Measurements from ENCODE around the gene ZRANB3. TPM values are rescaled to one million over a fixed set of nuclear protein-coding genes. Genes with fewer than 3 reads are reported as not detected.
A peak's percentile ranks its signal among the peaks of the same experiment; 100 is the strongest.
"Not testable (repeated sequence)": the region's sequence is repeated elsewhere in the genome, so short reads cannot be mapped to it uniquely, and the experiment has no call there.

Gene ZRANB3
- total and polyA plus RNA-seq, 7 experiments from 2014 or later = 4.7 to 7.4 (median 5.6) TPM

- H3K36me3 ChIP-seq (ENCODE audit: control insufficient read depth in 2 of 3, insufficient read depth in 3 of 3, low read length in 3 of 3); intact Hi-C loops (cut with micrococcal nuclease); H3K4me3 Mint-ChIP-seq; H3K27me3 Mint-ChIP-seq; H3K4me3 ChIP-seq (ENCODE audit: low read length); POLR2A ChIA-PET; H3K27me3 ChIP-seq (ENCODE audit: control insufficient read depth in 2 of 2, insufficient read depth in 2 of 2, low read length in 2 of 2); H3K27ac Mint-ChIP-seq; H3K4me1 ChIP-seq (ENCODE audit: control insufficient read depth in 2 of 2, insufficient read depth in 2 of 2, low read length in 2 of 2); H3K9me3 ChIP-seq (ENCODE audit: control insufficient read depth in 2 of 3, low read length in 3 of 3); H3K4me1 Mint-ChIP-seq; CTCF ChIA-PET; ATAC-seq; DNase-seq; H3K27ac ChIP-seq (ENCODE audit: low read depth, low read length): not testable (repeated sequence)
- H3K36me3 Mint-ChIP-seq = peaks cover 20 to 64% (median 51%) of the 10 kb centered on the region in 5 donors
- peaks cover 5 to 48% (median 21%) of the 10 kb centered on the region in 11 donors for H3K9me3 Mint-ChIP-seq
Observed at GRCh38 chr2:135498588-135498987, 32.4 kb downstream of the ZRANB3 start.

DNA sequence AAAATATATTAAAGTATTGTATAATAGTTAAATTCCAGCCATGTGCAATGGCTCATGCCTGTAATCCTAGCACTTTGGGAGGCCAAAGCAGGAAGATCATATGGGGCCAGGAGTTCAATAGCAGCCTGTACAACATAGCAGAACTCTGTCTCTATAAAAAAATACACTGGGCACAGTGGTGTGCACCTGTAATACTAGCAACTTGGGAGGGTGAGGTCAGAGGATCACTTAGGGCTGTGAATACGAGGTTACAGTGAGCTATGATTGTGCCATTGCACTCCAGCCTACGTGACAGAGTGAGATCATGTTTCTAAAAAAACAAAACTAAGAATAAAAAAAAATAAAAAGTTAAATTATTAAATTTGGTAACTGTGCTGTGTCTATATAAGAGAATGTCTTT is 36.1 kb downstream of the ZRANB3 start:
- H3K4me1 Mint-ChIP-seq = peaks cover 0 to 2% (median 0%) of the 10 kb centered on the region in 7 donors
- Histone ChIP-seq H3K27ac (ENCODE audit: low read depth, low read length) (no peak overlapping the region), H3K4me3 (ENCODE audit: low read length) (no peak overlapping the region), H3K9me3 (ENCODE audit: control insufficient read depth in 2 of 3, low read length in 3 of 3) (peaks cover 0 to 8% (median 0%) of the 10 kb centered on the region in 3 experiments), H3K27me3 (ENCODE audit: control insufficient read depth in 2 of 2, insufficient read depth in 2 of 2, low read length in 2 of 2) (no peaks in the 10 kb centered on the region), H3K36me3 (ENCODE audit: control insufficient read depth in 2 of 3, insufficient read depth in 3 of 3, low read length in 3 of 3) (no peaks in the 10 kb centered on the region), H3K4me1 (ENCODE audit: control insufficient read depth in 2 of 2, insufficient read depth in 2 of 2, low read length in 2 of 2) (no peaks in the 10 kb centered on the region)
- no peak for DNase-seq
- no peak overlapping the region for H3K4me3 Mint-ChIP-seq
- ATAC-seq = no peak
- no peaks in the 10 kb centered on the region for H3K27me3 Mint-ChIP-seq
- intact Hi-C loops (cut with micrococcal nuclease) = no loop called here
- H3K27ac Mint-ChIP-seq = no peak overlapping the region
- H3K9me3 Mint-ChIP-seq = peaks cover 5 to 30% (median 17%) of the 10 kb centered on the region in 11 donors
- peaks cover 15 to 45% (median 38%) of the 10 kb centered on the region in 5 donors for H3K36me3 Mint-ChIP-seq
- POLR2A ChIA-PET = no interaction called here
- CTCF ChIA-PET = no interaction called here

GRCh38 chr2:135494503-135494902 is 36.5 kb downstream of the ZRANB3 start:
- no peak for DNase-seq
- H3K36me3 ChIP-seq (ENCODE audit: control insufficient read depth in 2 of 3, insufficient read depth in 3 of 3, low read length in 3 of 3) = no peaks in the 10 kb centered on the region
- H3K4me1 ChIP-seq (ENCODE audit: control insufficient read depth in 2 of 2, insufficient read depth in 2 of 2, low read length in 2 of 2) = no peaks in the 10 kb centered on the region
- Mint-ChIP-seq H3K36me3 (peaks cover 11 to 45% (median 37%) of the 10 kb centered on the region in 5 donors), H3K4me3 (no peak overlapping the region), H3K9me3 (peaks cover 3 to 26% (median 15%) of the 10 kb centered on the region in 11 donors), H3K4me1 (peaks cover 0 to 2% (median 0%) of the 10 kb centered on the region in 7 donors), H3K27me3 (no peaks in the 10 kb centered on the region), H3K27ac (no peak overlapping the region)
- no peak overlapping the region for H3K4me3 ChIP-seq (ENCODE audit: low read length)
- intact Hi-C loops (cut with micrococcal nuclease) = no loop called here
- CTCF ChIA-PET = no interaction called here
- H3K9me3 ChIP-seq (ENCODE audit: control insufficient read depth in 2 of 3, low read length in 3 of 3) = peaks cover 0 to 6% (median 0%) of the 10 kb centered on the region in 3 experiments
- H3K27ac ChIP-seq (ENCODE audit: low read depth, low read length) = no peak overlapping the region
- no peaks in the 10 kb centered on the region for H3K27me3 ChIP-seq (ENCODE audit: control insufficient read depth in 2 of 2, insufficient read depth in 2 of 2, low read length in 2 of 2)
- POLR2A ChIA-PET = no interaction called here
- no peak for ATAC-seq

- CTCF ChIA-PET = no interaction called here
- Mint-ChIP-seq H3K36me3 (peaks cover 6 to 57% (median 42%) of the 10 kb centered on the region in 5 donors), H3K27me3 (no peaks in the 10 kb centered on the region), H3K9me3 (peaks cover 2 to 19% (median 9%) of the 10 kb centered on the region in 11 donors), H3K27ac (no peak overlapping the region), H3K4me3 (no peak overlapping the region), H3K4me1 (no peaks in the 10 kb centered on the region)
- DNase-seq (no peak), ATAC-seq (no peak)
- no peaks in the 10 kb centered on the region for H3K27me3 ChIP-seq (ENCODE audit: control insufficient read depth in 2 of 2, insufficient read depth in 2 of 2, low read length in 2 of 2)
- intact Hi-C loops (cut with micrococcal nuclease) = no loop called here
- POLR2A ChIA-PET = no interaction called here
- H3K4me3 ChIP-seq (ENCODE audit: low read length) = no peak overlapping the region
- H3K36me3 ChIP-seq (ENCODE audit: control insufficient read depth in 2 of 3, insufficient read depth in 3 of 3, low read length in 3 of 3) = no peaks in the 10 kb centered on the region
- no peaks in the 10 kb centered on the region for H3K4me1 ChIP-seq (ENCODE audit: control insufficient read depth in 2 of 2, insufficient read depth in 2 of 2, low read length in 2 of 2)
- H3K27ac ChIP-seq (ENCODE audit: low read depth, low read length) = no peak overlapping the region
- no peaks in the 10 kb centered on the region for H3K9me3 ChIP-seq (ENCODE audit: control insufficient read depth in 2 of 3, low read length in 3 of 3)
Observed at GRCh38 chr2:135490376-135490775, 40.6 kb downstream of the ZRANB3 start.

GRCh38 chr2:135485441-135485840 is 45.6 kb downstream of the ZRANB3 start:
- ATAC-seq = no peak
- no peak overlapping the region for H3K4me3 Mint-ChIP-seq
- POLR2A ChIA-PET = no interaction called here

GRCh38 chr2:135475128-135475527 is 55.9 kb downstream of the ZRANB3 start:
- ATAC-seq (no peak), DNase-seq (no peak)
- peaks cover 0 to 2% (median 0%) of the 10 kb centered on the region in 11 donors for H3K9me3 Mint-ChIP-seq
- H3K36me3 Mint-ChIP-seq = no peaks in the 10 kb centered on the region
- Histone ChIP-seq H3K27me3 (ENCODE audit: control insufficient read depth in 2 of 2, insufficient read depth in 2 of 2, low read length in 2 of 2) (no peaks in the 10 kb centered on the region), H3K9me3 (ENCODE audit: control insufficient read depth in 2 of 3, low read length in 3 of 3) (no peaks in the 10 kb centered on the region), H3K36me3 (ENCODE audit: control insufficient read depth in 2 of 3, insufficient read depth in 3 of 3, low read length in 3 of 3) (no peaks in the 10 kb centered on the region), H3K27ac (ENCODE audit: low read depth, low read length) (no peak overlapping the region), H3K4me1 (ENCODE audit: control insufficient read depth in 2 of 2, insufficient read depth in 2 of 2, low read length in 2 of 2) (no peaks in the 10 kb centered on the region), H3K4me3 (ENCODE audit: low read length) (no peak overlapping the region)
- H3K4me3 Mint-ChIP-seq = no peak overlapping the region
- H3K4me1 Mint-ChIP-seq = no peaks in the 10 kb centered on the region
- no peaks in the 10 kb centered on the region for H3K27me3 Mint-ChIP-seq
- H3K27ac Mint-ChIP-seq = peak overlapping the region in 1 of 9 donors; percentile 3
- ChIA-PET POLR2A (no interaction called here), CTCF (interaction anchor here (4.6 kb wide), 1 partner anchor 234 kb away, joined by 26 read pairs; no protein-coding TSS in a partner anchor)
- intact Hi-C loops (cut with micrococcal nuclease) = loop anchor here in 1 of 2 donors (2.0 kb wide), 1 partner anchor 322 kb away; no protein-coding TSS in a partner anchor

More at GRCh38 chr2:135485441-135485840, 45.6 kb downstream of the ZRANB3 start:
- H3K9me3 ChIP-seq (ENCODE audit: control insufficient read depth in 2 of 3, low read length in 3 of 3) = no peaks in the 10 kb centered on the region
- peaks cover 9 to 43% (median 33%) of the 10 kb centered on the region in 5 donors for H3K36me3 Mint-ChIP-seq
- no peaks in the 10 kb centered on the region for H3K27me3 Mint-ChIP-seq
- no peak for DNase-seq
- no peaks in the 10 kb centered on the region for H3K4me1 Mint-ChIP-seq
- H3K4me1 ChIP-seq (ENCODE audit: control insufficient read depth in 2 of 2, insufficient read depth in 2 of 2, low read length in 2 of 2) = no peaks in the 10 kb centered on the region
- no peak overlapping the region for H3K27ac Mint-ChIP-seq
- no peak overlapping the region for H3K27ac ChIP-seq (ENCODE audit: low read depth, low read length)
- no peak overlapping the region for H3K4me3 ChIP-seq (ENCODE audit: low read length)
- CTCF ChIA-PET = no interaction called here
- H3K27me3 ChIP-seq (ENCODE audit: control insufficient read depth in 2 of 2, insufficient read depth in 2 of 2, low read length in 2 of 2) = no peaks in the 10 kb centered on the region
- H3K36me3 ChIP-seq (ENCODE audit: control insufficient read depth in 2 of 3, insufficient read depth in 3 of 3, low read length in 3 of 3) = no peaks in the 10 kb centered on the region
- intact Hi-C loops (cut with micrococcal nuclease) = no loop called here
- peaks cover 0 to 24% (median 9%) of the 10 kb centered on the region in 11 donors for H3K9me3 Mint-ChIP-seq

DNA sequence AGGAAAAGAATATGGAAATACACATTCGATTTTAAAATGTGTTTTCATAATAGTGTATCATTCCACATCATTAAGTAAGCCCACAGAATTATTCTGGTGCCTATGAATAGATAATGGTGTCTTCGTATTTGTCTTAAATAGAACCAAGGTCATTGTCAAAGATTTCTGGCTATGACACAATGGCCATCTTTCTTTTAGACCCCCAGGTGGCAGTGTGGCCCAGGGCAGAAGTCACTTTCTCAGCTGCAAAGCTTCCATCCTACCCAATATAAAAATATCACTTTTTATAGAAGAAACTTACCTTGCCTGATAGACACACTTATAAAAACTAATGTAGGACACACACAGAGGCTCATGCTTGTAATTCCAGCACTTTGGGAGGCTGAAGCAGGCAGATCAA is 57.5 kb downstream of the ZRANB3 start:
- H3K27ac ChIP-seq (ENCODE audit: low read depth, low read length) = no peak overlapping the region
- Mint-ChIP-seq H3K27me3 (no peaks in the 10 kb centered on the region), H3K9me3 (no peaks in the 10 kb centered on the region), H3K27ac (no peak overlapping the region), H3K4me1 (no peaks in the 10 kb centered on the region), H3K36me3 (no peaks in the 10 kb centered on the region), H3K4me3 (no peak overlapping the region)
- DNase-seq (peak in 6 of 9 donors; percentile 2 to 28 (median 20)), ATAC-seq (peak; percentile 38)
- POLR2A ChIA-PET = no interaction called here
- no peak overlapping the region for H3K4me3 ChIP-seq (ENCODE audit: low read length)
- CTCF ChIA-PET = interaction anchor here (0.9 to 4.6 kb wide), 4 partner anchors 128 to 470 kb away, joined by 4 to 26 read pairs (median 7); no protein-coding TSS in a partner anchor
- no peaks in the 10 kb centered on the region for H3K36me3 ChIP-seq (ENCODE audit: control insufficient read depth in 2 of 3, insufficient read depth in 3 of 3, low read length in 3 of 3)
- no peaks in the 10 kb centered on the region for H3K4me1 ChIP-seq (ENCODE audit: control insufficient read depth in 2 of 2, insufficient read depth in 2 of 2, low read length in 2 of 2)
- intact Hi-C loops (cut with micrococcal nuclease) = loop anchor here (1.0 to 5.0 kb wide), 4 partner anchors 128 to 486 kb away; no protein-coding TSS in a partner anchor
- H3K27me3 ChIP-seq (ENCODE audit: control insufficient read depth in 2 of 2, insufficient read depth in 2 of 2, low read length in 2 of 2) = no peaks in the 10 kb centered on the region
- no peaks in the 10 kb centered on the region for H3K9me3 ChIP-seq (ENCODE audit: control insufficient read depth in 2 of 3, low read length in 3 of 3)

Measured in naive thymus-derived CD4-positive, alpha-beta T cell (primary cell).